ENCODE measurements around the gene SLC25A21.

- TF ChIP-seq EZH2phosphoT487 (conservative IDR thresholded peaks at IDR 0.05; ENCODE audit: low read length) (no peak), CTCF (IDR thresholded peaks at IDR 0.05; ENCODE audit: insufficient read depth, low read length, poor library complexity, severe bottlenecking) (no peak)
These were observed 30.4 kb upstream of the SLC25A21 start for GRCh38 chr14:37202812-37203211.

Data from SU-DHL-6 (cell line).